Neural cell (in vitro differentiated cells): ENCODE measurements around the gene CLIC6. TPM values are rescaled to one million over a fixed set of nuclear protein-coding genes. Genes with fewer than 3 reads are reported as not detected.
"Not testable (repeated sequence)": the region's sequence is repeated elsewhere in the genome, so short reads cannot be mapped to it uniquely, and the experiment has no call there.

Source experiments
- H2AFZ ChIP-seq: fragments of 200-600, 300-800 bp; sonication (generic), shearing (Covaris generic); 2 replicates; pipeline ENCODE4 v1.6.0; 2014; ENCODE audit warnings: low read depth, mild to moderate bottlenecking, antibody characterized with exemption, low read length, moderate library complexity
- H3F3A ChIP-seq: fragments of 200-600 bp; shearing (Covaris generic); 2 replicates; pipeline ENCODE4 v1.6.1; 2016; ENCODE audit warnings: mild to moderate bottlenecking, moderate library complexity, mixed read lengths, antibody characterized with exemption, low read length; ENCODE audit not compliant: insufficient read depth, poor library complexity, severe bottlenecking
- H3K27ac ChIP-seq: fragments of 200-600, 300-800 bp; sonication (generic), shearing (Covaris generic); 2 replicates; pipeline ENCODE4 v1.5.1; 2014; ENCODE audit warnings: mild to moderate bottlenecking, low read length, moderate library complexity
- H3K27me3 ChIP-seq: fragments of 300-800, 200-600 bp; sonication (generic), shearing (Covaris generic); 2 replicates; pipeline ENCODE4 v1.6.0; 2014; ENCODE audit warnings: mild to moderate bottlenecking, low read depth, low read length, moderate library complexity; ENCODE audit not compliant: insufficient read depth
- H3K36me3 ChIP-seq: fragments of 300-800, 200-600 bp; sonication (generic), shearing (Covaris generic); 2 replicates; pipeline ENCODE4 v1.5.1; 2014; ENCODE audit warnings: mild to moderate bottlenecking, antibody characterized with exemption, low read length, moderate library complexity; ENCODE audit not compliant: insufficient read depth
- H3K4me2 ChIP-seq: fragments of 300-800, 200-600 bp; sonication (generic), shearing (Covaris generic); 2 replicates; pipeline ENCODE4 v1.6.0; 2014; ENCODE audit warnings: mild to moderate bottlenecking, low read length
- H3K4me3 ChIP-seq: fragments of 300-800, 200-600 bp; sonication (generic), shearing (Covaris generic); 2 replicates; pipeline ENCODE4 v1.5.1; 2014; ENCODE audit warnings: mild to moderate bottlenecking, low read length, moderate library complexity
- H3K79me2 ChIP-seq: fragments of 200-600 bp; shearing (Covaris generic); replicated peaks from 2 replicates; pipeline ENCODE4 v1.6.0; 2014; ENCODE audit warnings: mild to moderate bottlenecking, low read length, moderate library complexity; ENCODE audit not compliant: insufficient read depth
- H3K9ac ChIP-seq: fragments of 300-800, 200-600 bp; sonication (generic), shearing (Covaris generic); 2 replicates; pipeline ENCODE4 v1.6.1; 2016; ENCODE audit warnings: mild to moderate bottlenecking, low read length, mixed read lengths
- H3K9me2 ChIP-seq: fragments of 200-600 bp; shearing (Covaris generic); 2 replicates; pipeline ENCODE4 v1.6.1; 2016; ENCODE audit warnings: mild to moderate bottlenecking, low read length, mixed read lengths; ENCODE audit not compliant: insufficient read depth
- H3K9me3 ChIP-seq: fragments of 200-600, 300-800 bp; sonication (generic), shearing (Covaris generic); 2 replicates; pipeline ENCODE4 v1.6.1; 2016; ENCODE audit warnings: mild to moderate bottlenecking, mixed run types, low read length, moderate library complexity, mixed read lengths
- H4K20me1 ChIP-seq: fragments of 200-600 bp; shearing (Covaris generic); 2 replicates; pipeline ENCODE4 v1.6.1; 2016; ENCODE audit warnings: mild to moderate bottlenecking, mixed run types; ENCODE audit not compliant: insufficient read depth
- CTCF ChIP-seq: fragments of 450-650 bp; IDR thresholded peaks from 2 replicates; pipeline ENCODE4 v1.5.1; 2014; ENCODE audit warnings: antibody characterized with exemption, mild to moderate bottlenecking, moderate library complexity; ENCODE audit not compliant: poor library complexity, severe bottlenecking
- MXI1 ChIP-seq: fragments of 450-650 bp; conservative IDR thresholded peaks from 2 replicates; pipeline ENCODE4 v1.6.1; 2014; ENCODE audit warnings: antibody characterized with exemption, mild to moderate bottlenecking; ENCODE audit not compliant: poor library complexity, severe bottlenecking
- POLR2AphosphoS5 ChIP-seq: IDR thresholded peaks from 2 replicates; pipeline ENCODE4 v1.6.1; 2012
- REST ChIP-seq: IDR thresholded peaks from 2 replicates; pipeline ENCODE4 v1.6.1; 2012; ENCODE audit warnings: borderline replicate concordance
- SMC3 ChIP-seq: fragments of 450-650 bp; conservative IDR thresholded peaks from 2 replicates; pipeline ENCODE4 v1.6.1; 2014; ENCODE audit warnings: antibody characterized with exemption, mild to moderate bottlenecking, moderate library complexity; ENCODE audit not compliant: poor library complexity
- polyA plus RNA-seq: library from polyadenylated mRNA; depleted of rRNA; stranded (reverse); fragments of >200 nt; gene quantifications from 2 replicates; pipeline ENCODE4 v1.2.3, GENCODE V29; 2014

The CLIC6 gene
- polyA plus RNA-seq, 1 donor from 2014 or later = 0.32 TPM

- Histone ChIP-seq H3K4me2 (no peak overlapping the region), H4K20me1 (no peaks in the 10 kb centered on the region), H3K27ac (no peak overlapping the region), H3K9me2 (no peaks in the 10 kb centered on the region), H3K9me3 (no peaks in the 10 kb centered on the region), H2AFZ (no peak overlapping the region), H3F3A (no peaks in the 10 kb centered on the region), H3K4me3 (no peak overlapping the region), H3K27me3 (no peaks in the 10 kb centered on the region), H3K36me3 (no peaks in the 10 kb centered on the region), H3K9ac (no peak overlapping the region), H3K79me2 (no peaks in the 10 kb centered on the region)
- no peak for TF ChIP-seq CTCF
Observed at GRCh38 chr21:34715985-34716596, 47.3 kb downstream of the CLIC6 start.

GRCh38 chr21:34718529-34718928 is 49.7 kb downstream of the CLIC6 start:
- H3K36me3 ChIP-seq, H3K79me2 ChIP-seq, H3K9me2 ChIP-seq, H3K27me3 ChIP-seq, H2AFZ ChIP-seq, H3F3A ChIP-seq, H3K9ac ChIP-seq, H3K9me3 ChIP-seq, H4K20me1 ChIP-seq, H3K27ac ChIP-seq, H3K4me3 ChIP-seq, H3K4me2 ChIP-seq: not testable (repeated sequence)

- H3K4me3 ChIP-seq = no peak overlapping the region
- no peaks in the 10 kb centered on the region for H3K9me2 ChIP-seq
- no peaks in the 10 kb centered on the region for H3K27me3 ChIP-seq
- no peak overlapping the region for H3K4me2 ChIP-seq
- H2AFZ ChIP-seq = no peak overlapping the region
- no peak overlapping the region for H3K27ac ChIP-seq
- no peaks in the 10 kb centered on the region for H3K79me2 ChIP-seq
- no peaks in the 10 kb centered on the region for H3F3A ChIP-seq
- no peaks in the 10 kb centered on the region for H4K20me1 ChIP-seq
- TF ChIP-seq MXI1 (no peak), POLR2AphosphoS5 (no peak), CTCF (no peak), SMC3 (no peak), REST (no peak)
- H3K9me3 ChIP-seq = no peaks in the 10 kb centered on the region
- H3K36me3 ChIP-seq = no peaks in the 10 kb centered on the region
- H3K9ac ChIP-seq = no peak overlapping the region
Observed at GRCh38 chr21:34722684-34723300, 54.0 kb downstream of the CLIC6 start.
